AG04449 (cell line): ENCODE measurements around the gene PLXNB1.

Experiments used
- CTCF ChIA-PET: fragments of 350-600 bp; formaldehyde crosslinking; extraction: SDS; loops from one replicate; lab custom pipeline; 2021; ENCODE audit warnings: antibody characterized with exemption; lab: Yijun Ruan, JAX
- POLR2A ChIA-PET: fragments of 400-600, 350-600 bp; formaldehyde crosslinking; extraction: SDS; loops from one replicate; lab custom pipeline; 2020; ENCODE audit warnings: antibody characterized with exemption, inconsistent platforms; lab: Yijun Ruan, JAX
- DNase-seq: peaks from one replicate; pipeline ENCODE4 v3.0.0-alpha.2; 2010; ENCODE audit warnings: low read depth, low spot score
- H3K4me3 ChIP-seq: 2 replicates; pipeline ENCODE4 v1.5.1; 2011; ENCODE audit warnings: low read depth, mild to moderate bottlenecking, control low read depth, low read length
- TF ChIP-seq, protein P1 (sequence below): IDR thresholded peaks from one replicate; pipeline ENCODE4 v1.5.1; 2011; ENCODE audit warnings: mild to moderate bottlenecking, moderate library complexity, low read length, control low read depth, inconsistent platforms; ENCODE audit not compliant: insufficient read depth; ENCODE audit errors: missing control alignments

The PLXNB1 gene

DNA sequence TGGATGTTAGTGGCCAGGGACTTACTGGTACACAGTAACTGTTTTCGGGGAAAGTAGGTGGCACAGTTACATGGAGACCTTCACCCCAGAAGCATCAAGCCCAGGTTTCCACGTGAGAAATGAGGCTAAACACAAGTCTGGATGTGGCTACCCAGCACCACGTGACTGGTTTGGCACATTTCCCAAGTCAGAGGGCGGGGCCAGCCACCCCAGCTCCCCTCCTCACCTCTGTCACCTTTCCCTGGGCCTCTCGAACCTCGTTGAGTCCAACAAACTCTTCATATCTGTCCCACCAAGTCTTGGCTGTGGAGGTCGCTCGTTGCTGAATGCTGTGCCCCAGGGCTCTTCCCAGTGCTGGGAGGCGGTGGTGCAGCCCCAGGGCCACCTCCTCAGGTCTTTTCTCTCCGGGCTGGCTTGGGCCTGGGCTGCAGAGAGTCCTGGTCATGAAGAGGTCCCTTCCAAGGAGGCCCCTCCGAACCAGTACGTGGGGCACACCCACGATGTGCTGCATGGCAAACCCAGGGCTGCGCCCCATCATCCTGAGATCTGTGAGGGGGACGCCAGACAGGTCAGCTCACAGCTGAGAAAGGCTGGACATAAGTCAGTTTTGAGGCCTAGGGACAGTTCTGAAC is 4.8 kb upstream of the PLXNB1 start:
- H3K4me3 ChIP-seq, result no peak overlapping the region
- TF ChIP-seq, protein P1, sequence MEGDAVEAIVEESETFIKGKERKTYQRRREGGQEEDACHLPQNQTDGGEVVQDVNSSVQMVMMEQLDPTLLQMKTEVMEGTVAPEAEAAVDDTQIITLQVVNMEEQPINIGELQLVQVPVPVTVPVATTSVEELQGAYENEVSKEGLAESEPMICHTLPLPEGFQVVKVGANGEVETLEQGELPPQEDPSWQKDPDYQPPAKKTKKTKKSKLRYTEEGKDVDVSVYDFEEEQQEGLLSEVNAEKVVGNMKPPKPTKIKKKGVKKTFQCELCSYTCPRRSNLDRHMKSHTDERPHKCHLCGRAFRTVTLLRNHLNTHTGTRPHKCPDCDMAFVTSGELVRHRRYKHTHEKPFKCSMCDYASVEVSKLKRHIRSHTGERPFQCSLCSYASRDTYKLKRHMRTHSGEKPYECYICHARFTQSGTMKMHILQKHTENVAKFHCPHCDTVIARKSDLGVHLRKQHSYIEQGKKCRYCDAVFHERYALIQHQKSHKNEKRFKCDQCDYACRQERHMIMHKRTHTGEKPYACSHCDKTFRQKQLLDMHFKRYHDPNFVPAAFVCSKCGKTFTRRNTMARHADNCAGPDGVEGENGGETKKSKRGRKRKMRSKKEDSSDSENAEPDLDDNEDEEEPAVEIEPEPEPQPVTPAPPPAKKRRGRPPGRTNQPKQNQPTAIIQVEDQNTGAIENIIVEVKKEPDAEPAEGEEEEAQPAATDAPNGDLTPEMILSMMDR, result no peak
- POLR2A ChIA-PET, result no interaction called here
- no peak for DNase-seq
- CTCF ChIA-PET, result interaction anchor here (0.6 to 17.0 kb wide), 16 partner anchors 11 to 246 kb away, joined by 3 to 948 read pairs (median 20); partner anchors contain the start of genes ATRIP, CDC25A, SHISA5 and ZNF589

DNA sequence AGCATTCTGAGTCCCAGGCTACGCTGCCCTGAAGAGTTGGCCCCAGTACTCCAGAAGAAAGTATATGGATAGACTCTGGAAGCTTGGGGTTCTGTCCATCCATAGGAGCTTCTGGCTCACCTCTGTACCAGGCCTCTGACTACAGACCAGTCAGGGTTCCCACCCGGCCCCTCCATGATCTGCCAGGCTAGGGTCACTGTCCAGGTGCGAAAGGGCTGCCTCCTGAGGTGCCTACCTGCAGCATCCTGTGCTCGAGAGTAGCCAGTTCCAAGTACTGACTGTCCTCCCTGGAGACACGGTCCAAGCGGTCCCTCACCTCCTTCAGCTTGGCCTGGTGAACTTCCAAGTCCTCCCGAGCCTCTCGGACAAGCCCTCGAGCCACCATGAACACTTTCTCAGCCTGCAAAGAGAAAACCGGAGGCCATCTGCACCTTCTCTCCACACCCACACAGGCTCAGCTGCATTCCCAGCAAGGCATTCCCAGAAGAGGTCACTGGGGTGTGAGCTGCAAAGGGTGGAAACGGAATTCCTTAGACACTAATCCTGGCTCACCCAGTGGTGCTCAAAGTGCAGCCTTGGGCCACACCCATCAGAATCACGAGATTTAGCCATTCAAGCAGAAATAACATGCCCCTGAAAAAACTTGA is 3.7 kb upstream of the PLXNB1 start:
- ChIA-PET POLR2A (no interaction called here), CTCF (interaction anchor here (0.8 to 17.0 kb wide), 14 partner anchors 9 to 246 kb away, joined by 3 to 948 read pairs (median 6); partner anchors contain the start of genes ATRIP and CDC25A)
- TF ChIP-seq, protein P1, result no peak
- no peak overlapping the region for H3K4me3 ChIP-seq
- no peak for DNase-seq

DNA sequence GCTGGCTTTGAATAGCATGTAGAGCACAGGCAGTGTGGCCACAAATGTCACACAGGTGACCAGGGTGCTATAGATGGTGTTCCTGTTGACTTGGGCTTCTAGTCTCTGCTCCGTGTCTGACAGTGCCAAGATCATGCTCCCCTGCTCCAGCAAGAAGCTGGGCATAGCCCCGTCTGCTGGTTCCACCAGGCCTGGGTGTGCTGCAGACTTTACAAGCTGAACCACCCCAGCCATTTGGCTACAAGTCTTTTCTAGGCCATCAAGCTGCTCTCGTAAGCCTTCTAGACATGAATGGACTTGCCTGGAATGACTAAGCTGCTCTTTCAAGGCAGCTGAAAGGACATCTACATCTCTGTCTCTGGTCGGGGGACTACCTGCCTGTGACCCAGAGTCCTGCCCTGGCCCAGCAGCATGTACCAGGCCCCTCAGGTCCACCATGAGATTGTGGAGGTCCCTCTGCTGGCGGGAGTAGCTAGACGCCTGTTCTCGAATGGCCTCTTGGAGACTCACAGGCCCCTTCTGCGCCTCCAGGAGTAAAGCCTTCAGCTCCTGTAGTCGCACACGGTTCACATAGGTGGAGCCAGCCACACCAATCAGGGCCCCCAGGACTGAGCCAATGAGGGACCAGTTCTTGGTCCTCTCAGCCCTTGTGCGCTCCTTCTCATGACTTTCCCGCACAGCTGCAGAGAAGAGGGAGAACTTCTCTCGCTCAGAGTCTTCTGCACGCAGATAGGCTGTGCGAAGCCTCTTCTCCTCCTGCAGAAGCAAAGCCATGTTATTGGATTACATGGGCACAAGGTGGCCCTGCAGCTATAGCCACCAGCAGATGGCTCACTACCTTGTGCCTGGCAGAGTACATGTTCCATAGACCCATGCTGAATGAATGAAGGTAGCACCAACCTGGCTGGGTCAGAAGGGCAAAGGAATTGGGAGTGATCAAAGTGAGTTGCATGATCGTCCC is 2.8 kb upstream of the PLXNB1 start:
- TF ChIP-seq, protein P1, result no peak
- H3K4me3 ChIP-seq, result no peak overlapping the region
- CTCF ChIA-PET, result interaction anchor here (0.8 to 17.0 kb wide), 13 partner anchors 10 to 246 kb away, joined by 3 to 948 read pairs (median 6); partner anchors contain the start of gene ATRIP
- DNase-seq, result no peak
- POLR2A ChIA-PET, result no interaction called here

DNA sequence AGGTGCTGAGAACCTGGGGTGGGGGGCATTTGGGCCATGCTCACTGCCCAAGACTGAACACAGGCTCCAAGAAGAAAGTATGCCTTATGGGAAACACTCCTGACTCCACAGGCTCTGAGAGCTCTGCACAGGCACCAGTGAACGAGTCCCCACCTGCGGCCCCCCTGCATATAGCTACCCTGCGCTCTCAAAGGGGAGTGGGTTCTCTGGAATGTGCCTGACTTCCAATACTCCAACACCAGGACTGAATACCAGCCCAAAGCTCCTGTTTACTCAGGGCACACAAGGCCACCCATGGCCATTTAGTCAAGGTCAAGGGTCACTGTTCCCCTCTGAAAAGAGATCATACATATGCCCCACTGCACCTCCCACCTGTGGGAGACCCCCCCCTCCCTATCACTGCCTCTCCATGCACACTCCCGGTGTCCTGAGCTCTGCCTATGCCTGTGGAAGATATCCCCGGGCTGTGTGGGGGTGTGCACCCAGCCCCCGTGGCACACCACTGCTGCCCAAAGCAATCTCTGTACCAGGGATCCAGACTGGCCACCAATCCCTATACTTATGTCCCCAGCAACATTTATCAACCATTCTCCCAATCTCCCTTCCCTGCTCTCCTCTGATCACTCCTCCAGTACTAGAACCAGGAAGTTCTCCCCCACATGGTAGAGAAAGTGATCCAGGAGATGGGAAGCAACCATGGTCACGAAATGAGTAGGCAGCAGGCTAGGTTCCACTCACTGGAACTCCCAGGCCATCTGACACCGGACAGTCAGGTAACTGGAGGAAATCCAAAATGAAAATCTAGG is 1.5 kb upstream of the PLXNB1 start:
- no peak overlapping the region for H3K4me3 ChIP-seq
- POLR2A ChIA-PET, result no interaction called here
- CTCF ChIA-PET, result interaction anchor here (1.1 to 17.0 kb wide), 9 partner anchors 8 to 238 kb away, joined by 3 to 948 read pairs (median 16); partner anchors contain the start of genes ATRIP, CCDC51 and TMA7
- TF ChIP-seq, protein P1, result no peak
- no peak for DNase-seq

DNA sequence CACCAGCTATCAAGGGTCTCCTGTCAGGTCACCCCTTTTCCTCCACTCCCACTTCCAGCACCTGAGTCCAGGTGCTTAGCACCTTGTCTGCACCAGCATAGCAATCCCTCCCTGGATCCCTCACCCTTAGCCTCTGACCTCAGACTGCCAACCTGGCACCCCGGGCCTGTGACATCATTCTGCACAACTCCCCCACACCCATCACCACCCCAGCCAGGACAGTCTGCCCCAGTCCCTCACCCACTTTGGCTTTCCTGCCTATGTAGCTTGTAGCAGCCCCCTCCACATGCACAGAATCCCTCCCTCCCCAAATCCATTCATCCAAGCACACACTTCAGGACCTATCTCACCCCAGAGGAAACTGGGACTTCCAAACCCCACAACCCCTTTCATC is 819 bp upstream of the PLXNB1 start:
- TF ChIP-seq, protein P1, result no peak
- DNase-seq, result no peak
- H3K4me3 ChIP-seq, result no peak overlapping the region
- POLR2A ChIA-PET, result no interaction called here
- CTCF ChIA-PET, result interaction anchor here (0.6 to 17.0 kb wide), 6 partner anchors 9 to 238 kb away, joined by 3 to 948 read pairs (median 11); partner anchors contain the start of genes CCDC51 and TMA7
